ENCODE measurements around the gene GLCE.

- TF ChIP-seq CTCF (IDR thresholded peaks at IDR 0.05; ENCODE audit: insufficient read depth, low read length, poor library complexity, severe bottlenecking), result no peak
- TF ChIP-seq EZH2phosphoT487 (conservative IDR thresholded peaks at IDR 0.05; ENCODE audit: low read length), result no peak
These were observed 39.7 kb upstream of the GLCE start for GRCh38 chr15:69120732-69121131.

All from SU-DHL-6 (cell line).